T follicular helper cell (primary cell): ENCODE measurements around the gene DLL4.
A peak's percentile ranks its signal among the peaks of the same experiment; 100 is the strongest.
"Not testable (repeated sequence)": the region's sequence is repeated elsewhere in the genome, so short reads cannot be mapped to it uniquely, and the experiment has no call there.

ENCODE experiments used
- DNase-seq: peaks from one replicate; pipeline ENCODE4 v3.0.0-alpha.2; 2020; ENCODE audit warnings: low read depth

DLL4 gene

DNA sequence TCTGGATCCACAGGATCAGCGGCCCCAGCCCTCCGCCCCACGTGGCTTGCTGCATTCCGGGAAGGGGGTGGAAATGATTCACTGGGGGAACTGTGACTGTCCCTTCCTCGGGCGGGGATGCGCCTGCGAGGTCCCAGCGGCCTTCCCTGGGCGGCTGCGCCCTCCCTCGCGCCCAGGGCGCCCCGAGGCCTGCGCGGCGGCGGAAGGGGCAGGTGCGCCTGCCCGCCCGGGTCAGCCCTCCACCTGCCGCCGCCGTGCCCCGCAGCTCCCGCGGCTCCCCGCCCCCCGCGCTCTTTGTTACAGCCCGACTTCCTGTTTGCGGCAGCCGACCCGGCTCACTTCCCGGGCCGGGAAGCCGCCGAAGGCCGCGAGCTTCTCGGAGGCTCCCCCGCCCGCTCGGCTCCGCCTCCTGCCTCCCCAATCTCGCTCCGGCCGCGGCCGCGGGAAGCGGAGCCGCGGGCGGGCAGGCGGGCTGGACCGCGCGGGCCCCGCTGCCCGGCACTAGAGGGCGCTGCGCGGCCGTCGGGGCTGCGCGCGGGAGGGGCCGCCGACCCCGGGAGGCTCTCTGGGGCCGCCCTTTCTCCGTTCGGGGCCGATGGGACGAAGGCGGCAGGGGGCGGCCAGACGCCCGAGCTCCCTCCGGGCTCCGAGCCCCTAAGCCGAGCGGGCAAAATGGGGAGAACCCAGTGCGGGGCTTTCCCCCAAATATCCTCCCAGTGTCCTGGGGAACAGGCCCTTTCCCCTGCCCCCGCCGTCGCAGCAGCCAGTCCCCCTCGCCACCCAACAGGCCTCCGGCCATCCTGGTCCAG, 12.6 kb downstream of the DLL4 start:
- peak; percentile 46 for DNase-seq

DNA sequence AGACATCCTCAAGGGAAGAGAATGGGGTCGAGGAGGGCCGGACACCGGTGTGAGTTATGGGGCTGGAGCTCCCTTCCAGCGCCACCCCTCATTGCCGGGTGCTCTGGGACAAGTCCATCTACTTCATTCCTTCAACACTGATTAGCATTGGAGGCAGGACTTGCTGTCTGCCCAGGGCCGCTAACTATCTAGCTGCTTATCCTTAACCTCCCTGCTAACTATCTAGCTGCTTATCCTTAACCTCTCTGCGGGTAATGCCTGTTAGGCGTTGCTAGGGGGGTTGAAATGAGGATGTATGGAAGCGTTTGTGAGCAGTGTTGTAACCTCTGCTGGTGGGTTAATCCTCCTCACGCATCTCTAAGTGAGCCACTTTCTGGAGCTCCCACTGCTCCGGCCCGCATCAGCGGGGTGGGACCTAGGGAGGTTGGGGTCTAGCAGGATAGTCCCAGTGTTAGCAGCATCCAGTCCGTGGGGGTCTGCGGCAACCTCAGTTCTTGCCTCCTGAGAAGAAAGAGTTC, 13.3 kb downstream of the DLL4 start:
- no peak for DNase-seq

GRCh38 chr15:40942878-40943277, 13.7 kb downstream of the DLL4 start:
- no peak for DNase-seq

GRCh38 chr15:40943764-40944365, 14.7 kb downstream of the DLL4 start:
- no peak for DNase-seq

GRCh38 chr15:40944510-40945296, 15.6 kb downstream of the DLL4 start:
- DNase-seq, result no peak

DNA sequence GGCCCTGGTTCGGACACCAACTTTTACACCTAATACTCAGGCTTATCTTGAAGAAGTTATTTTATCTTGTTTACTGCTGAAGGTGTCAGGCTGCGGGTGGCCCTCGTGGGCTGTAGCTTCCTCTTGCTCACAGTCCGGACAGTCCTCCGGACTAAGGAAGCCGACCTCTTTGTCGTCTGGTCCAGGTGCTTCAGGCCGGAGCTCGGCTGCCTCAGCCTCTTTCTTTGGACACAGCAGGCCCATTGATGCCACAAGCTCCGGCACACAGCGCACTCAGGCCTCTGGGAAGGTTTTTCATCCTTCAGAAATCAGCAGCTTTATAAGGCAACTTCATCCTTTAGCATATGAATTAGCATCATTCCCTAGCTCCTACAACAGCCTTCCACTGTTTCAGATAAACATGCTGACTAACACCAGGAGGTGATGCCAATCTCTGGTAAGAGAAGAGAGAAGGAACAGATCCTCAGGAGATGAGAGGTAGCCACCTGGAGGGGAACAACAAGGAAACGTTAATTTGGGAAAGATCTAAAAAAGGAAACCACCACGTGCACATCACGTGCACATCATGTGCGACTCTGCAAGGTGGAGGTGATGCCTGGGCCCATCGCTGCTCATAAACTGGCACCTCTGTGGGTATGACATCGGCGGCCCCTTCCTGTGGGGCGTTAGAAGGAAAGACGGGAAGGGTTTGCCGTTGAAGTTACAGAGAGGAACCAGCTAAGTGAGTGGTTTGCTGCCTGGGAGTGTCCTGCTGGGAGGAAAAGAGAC, 19.8 kb downstream of the DLL4 start:
- no peak for DNase-seq

DNA sequence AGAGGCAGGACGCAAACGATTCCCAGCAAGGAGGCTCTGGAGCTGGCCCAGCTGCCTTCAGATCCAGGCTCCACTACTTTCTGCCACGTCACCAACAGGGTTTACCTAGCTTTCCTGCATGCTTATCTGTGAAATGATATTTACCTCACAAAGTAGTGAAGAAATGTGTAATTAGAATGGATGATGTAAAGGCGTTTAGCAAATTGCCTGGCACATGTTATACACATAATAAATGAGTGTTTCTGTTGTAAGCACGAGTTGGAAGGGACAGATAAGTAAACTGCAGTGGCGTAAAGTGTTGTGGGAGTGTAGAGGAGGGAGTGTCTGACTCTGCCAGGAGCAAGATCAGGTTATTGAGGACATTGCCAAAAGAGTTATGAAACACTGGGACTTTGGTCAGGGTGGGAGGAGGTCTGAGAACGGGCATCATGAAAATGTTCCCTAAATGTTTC, 20.6 kb downstream of the DLL4 start:
- no peak for DNase-seq

GRCh38 chr15:40951764-40952163, 22.6 kb downstream of the DLL4 start:
- DNase-seq, result no peak

DNA sequence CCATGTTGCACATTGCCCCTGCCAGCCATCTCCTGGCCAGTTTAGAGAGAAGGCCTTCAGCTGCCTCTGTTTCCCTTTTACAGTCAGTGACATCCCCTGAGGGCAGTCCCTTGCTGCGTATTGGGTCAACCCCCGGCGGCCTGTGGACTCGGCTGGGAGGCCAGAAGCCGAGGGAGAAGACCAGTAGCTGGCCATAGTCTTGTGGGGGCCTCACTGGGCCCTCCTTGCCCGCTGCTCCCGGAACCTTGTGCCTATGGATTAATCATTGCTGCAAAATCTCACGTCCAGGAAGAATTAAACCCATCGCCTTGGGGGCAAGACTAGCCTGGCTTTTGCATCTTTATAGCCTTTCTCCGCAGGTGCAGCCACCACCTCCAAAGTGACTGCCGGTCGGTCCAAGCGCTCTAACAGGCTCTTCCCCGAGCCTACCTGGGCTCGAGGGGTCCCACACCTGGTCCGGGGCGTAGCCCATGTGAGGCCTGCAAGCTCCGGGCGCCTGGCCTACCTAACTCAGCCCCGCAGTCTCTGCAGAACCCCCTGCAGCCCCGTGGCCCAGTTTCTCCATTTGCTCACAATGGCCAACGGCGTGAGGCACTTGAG, 23.3 kb downstream of the DLL4 start:
- no peak for DNase-seq

GRCh38 chr15:40952901-40953712, 24.0 kb downstream of the DLL4 start, which contains the start of gene CHAC1:
CHAC1 (plus strand) TSS chr15:40953471; CDS start chr15:40953584, 113 bp downstream.
- DNase-seq, result peak; percentile 92

GRCh38 chr15:40953713-40954074, 24.6 kb downstream of the DLL4 start:
- DNase-seq, result no peak

DNA sequence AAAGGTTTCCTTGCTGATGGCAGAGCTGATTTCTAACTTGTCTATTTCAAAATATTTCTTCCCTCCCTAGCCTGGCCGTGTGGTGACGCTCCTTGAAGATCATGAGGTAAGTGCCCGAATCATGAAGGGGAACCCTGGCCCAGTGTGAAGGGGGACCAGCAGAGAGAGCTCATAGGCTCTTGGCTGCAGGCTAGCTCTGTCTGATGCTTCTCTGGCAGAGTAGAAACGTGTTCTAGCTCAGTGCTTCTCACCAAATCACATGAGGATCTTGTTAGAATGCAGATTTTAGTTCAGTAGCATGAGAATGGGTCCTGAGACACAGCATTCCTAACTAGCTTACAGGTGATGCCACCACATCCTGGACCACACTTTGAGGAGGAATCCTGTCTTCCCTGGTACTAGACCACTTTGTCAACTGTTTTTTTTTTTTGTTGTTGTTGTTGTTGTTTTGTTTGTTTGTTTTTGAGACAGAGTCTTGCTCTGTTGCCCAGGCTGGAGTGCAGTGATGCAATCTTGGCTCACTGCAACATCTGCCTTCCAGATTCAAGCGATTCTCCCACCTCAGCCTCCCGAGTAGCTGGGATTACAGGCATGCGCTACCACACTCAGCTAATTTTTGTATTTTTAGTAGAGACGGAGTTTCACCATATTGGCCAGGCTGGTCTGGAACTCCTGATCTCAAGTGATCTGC, 25.2 kb downstream of the DLL4 start:
- not testable (repeated sequence) for DNase-seq

- DNase-seq, result no peak
These were observed 26.2 kb downstream of the DLL4 start for GRCh38 chr15:40955141-40955903.

DNA sequence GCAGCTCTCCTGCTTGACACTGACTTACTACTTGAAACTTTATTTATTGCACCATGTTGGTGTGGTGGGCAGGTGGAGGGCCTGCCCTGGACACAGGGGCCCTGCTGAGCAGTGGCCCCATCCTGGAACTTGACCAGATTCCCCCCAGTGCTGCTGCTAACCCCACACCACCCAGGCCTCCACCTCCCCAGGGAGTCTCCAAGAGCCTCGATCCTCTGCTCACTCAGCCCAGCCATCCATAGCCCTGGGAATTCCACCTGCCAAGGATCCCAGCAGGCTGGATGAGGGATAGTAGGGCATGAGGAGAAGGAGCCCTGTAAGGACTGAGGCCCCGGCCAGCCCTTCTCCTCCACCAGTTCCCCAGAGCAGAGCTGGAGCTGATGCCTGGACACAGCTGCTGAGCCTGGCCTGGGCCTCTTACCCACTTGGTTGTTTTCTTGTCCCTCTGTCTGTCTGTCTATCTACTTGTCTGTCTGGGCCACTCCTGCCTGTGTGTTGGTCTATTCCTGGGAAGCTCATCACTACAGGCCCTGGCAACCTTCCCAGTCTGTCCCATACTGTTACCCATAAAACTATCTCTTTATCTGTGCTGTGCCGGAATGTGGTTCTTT, 26.9 kb downstream of the DLL4 start:
- no peak for DNase-seq

DNA sequence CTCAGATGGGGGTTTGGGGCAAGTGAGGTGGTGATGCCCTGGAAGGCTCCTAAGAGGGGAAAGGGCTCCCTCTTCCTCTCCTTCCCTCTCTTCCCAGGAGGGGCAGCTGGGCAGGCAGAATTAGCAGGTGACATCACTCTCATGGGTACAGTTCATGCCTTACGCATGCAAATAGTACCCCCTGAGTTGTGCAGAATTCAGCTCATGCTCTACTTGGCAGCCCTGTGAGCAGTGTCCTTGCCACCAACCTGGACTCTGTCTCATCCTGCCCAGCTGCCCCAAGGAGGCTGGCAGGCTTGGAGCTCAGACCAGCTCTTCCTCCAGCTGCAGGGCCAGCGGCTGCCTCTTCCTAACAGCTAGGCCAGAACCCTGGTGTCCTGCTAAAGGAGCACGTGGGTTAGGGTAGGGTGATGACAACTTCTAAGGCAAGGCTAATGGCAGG, 27.4 kb downstream of the DLL4 start:
- no peak for DNase-seq

DNA sequence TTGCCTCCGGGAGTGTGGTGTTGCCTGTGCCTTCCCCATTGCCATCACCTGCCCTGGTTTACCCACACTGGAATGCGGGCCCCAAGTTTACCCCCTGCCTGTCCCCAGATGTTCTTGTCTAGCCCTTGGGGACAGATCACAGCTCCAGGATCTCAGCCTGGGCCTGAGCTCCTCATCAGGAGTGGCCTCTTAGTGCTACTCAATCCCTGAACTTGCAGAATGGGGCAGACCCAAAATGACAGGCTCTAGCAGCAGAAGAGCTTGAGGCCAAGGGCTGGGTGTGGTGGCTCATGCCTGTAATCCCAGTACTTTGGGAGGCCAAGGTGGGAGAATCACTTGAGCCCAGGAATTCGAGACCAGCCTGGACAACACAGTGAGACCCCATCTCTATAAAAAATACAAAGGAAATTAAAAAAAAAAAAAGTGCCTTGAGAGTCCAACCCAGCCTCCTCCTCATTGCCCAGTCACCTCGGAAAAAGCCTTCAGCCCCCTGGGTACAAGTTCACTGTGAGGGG, 28.0 kb downstream of the DLL4 start:
- no peak for DNase-seq

GRCh38 chr15:40957581-40958051, 28.5 kb downstream of the DLL4 start:
- no peak for DNase-seq

DNA sequence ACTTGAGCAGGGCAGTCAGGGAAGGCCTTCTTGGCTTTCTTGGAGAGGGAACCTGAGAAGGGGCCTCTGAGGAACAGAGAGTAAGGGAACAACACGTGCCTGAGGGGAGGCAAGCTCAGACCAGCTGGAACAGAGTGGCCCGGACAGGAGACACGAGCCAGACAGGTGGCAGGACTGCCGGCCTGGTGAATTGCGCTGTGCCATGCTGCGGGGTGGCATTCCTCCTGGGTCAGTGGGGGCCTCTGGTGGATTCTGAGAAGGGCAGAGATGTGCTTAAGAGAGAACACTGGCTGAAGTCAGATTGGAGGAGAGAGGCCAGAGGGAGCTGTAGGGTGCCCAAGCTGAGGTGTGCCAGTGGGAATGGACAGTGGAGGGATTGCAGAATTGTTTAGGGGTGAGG, 29.0 kb downstream of the DLL4 start:
- DNase-seq, result no peak
